ENCODE results near the gene UCHL1. TPM values are rescaled to one million over a fixed set of nuclear protein-coding genes. Genes with fewer than 3 reads are reported as not detected.

Gene UCHL1
- total RNA-seq, 4 donors from 2014 or later, result 7.0 to 61.1 (median 19.0) TPM

- TF ChIP-seq POLR2A (IDR thresholded peaks at IDR 0.05) (no peak), CTCF (IDR thresholded peaks at IDR 0.05) (no peak)
- no peak overlapping the region for H3K27ac ChIP-seq
- no peaks in the 10 kb centered on the region for H3K36me3 ChIP-seq
- no peaks in the 10 kb centered on the region for H3K27me3 ChIP-seq
- no peak for DNase-seq
- H3K4me1 ChIP-seq, result no peaks in the 10 kb centered on the region
- no peaks in the 10 kb centered on the region for H3K9me3 ChIP-seq
- no peak overlapping the region for H3K4me3 ChIP-seq
These were observed 31.1 kb downstream of the UCHL1 start for GRCh38 chr4:41287852-41288251.

- no peak overlapping the region for H3K4me3 ChIP-seq
- H3K27me3 ChIP-seq, result no peaks in the 10 kb centered on the region
- no peaks in the 10 kb centered on the region for H3K4me1 ChIP-seq
- no peak for DNase-seq
- no peak for TF ChIP-seq POLR2A (IDR thresholded peaks at IDR 0.05)
- no peak for TF ChIP-seq CTCF (IDR thresholded peaks at IDR 0.05)
- H3K36me3 ChIP-seq, result no peaks in the 10 kb centered on the region
- H3K9me3 ChIP-seq, result no peaks in the 10 kb centered on the region
- H3K27ac ChIP-seq, result no peak overlapping the region
These were observed 31.5 kb downstream of the UCHL1 start for GRCh38 chr4:41288254-41288653.

- no peak overlapping the region for H3K27ac ChIP-seq
- no peaks in the 10 kb centered on the region for H3K4me1 ChIP-seq
- TF ChIP-seq CTCF (IDR thresholded peaks at IDR 0.05) (no peak), POLR2A (IDR thresholded peaks at IDR 0.05) (no peak)
- H3K36me3 ChIP-seq, result no peaks in the 10 kb centered on the region
- H3K27me3 ChIP-seq, result no peaks in the 10 kb centered on the region
- H3K4me3 ChIP-seq, result no peak overlapping the region
- H3K9me3 ChIP-seq, result no peaks in the 10 kb centered on the region
- DNase-seq, result no peak
These were observed 33.8 kb downstream of the UCHL1 start for GRCh38 chr4:41290479-41290878.

DNA sequence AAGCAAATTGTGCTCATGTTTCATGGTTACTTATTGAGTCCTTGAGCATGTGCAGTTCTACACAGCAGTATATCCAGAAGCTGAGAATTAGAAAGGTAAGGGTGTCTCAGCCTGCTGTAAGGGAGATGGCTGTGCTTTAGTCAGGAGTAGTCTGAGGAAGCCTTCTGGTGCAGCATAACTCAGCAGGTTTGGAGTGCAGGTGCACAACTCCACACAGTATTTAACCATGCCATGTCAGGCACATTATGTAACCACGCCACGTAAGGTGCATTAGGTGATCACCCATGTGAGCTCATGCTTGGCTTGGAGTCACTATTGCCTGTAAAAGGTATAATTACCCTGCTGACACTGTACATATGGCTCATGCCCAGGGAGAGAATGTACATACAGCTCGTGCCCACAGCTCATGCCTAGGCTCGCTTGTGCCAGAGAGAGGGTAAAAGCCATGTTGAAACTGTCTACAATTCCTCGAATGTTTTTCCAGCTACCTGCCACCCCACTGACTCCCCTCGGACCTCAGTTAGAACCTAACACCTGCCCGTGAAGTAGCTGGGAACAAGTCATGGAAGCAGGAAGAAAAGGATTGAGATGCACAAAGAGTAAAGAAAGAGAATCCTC is 37.8 kb downstream of the UCHL1 start:
- Histone ChIP-seq H3K27me3 (no peaks in the 10 kb centered on the region), H3K9me3 (no peaks in the 10 kb centered on the region), H3K27ac (no peak overlapping the region), H3K4me3 (no peak overlapping the region), H3K4me1 (no peaks in the 10 kb centered on the region), H3K36me3 (no peaks in the 10 kb centered on the region)
- no peak for DNase-seq
- TF ChIP-seq POLR2A (IDR thresholded peaks at IDR 0.05) (no peak), CTCF (IDR thresholded peaks at IDR 0.05) (no peak)

- no peaks in the 10 kb centered on the region for H3K9me3 ChIP-seq
- no peak for DNase-seq
These were observed 40.3 kb downstream of the UCHL1 start for GRCh38 chr4:41296995-41297394.

More at GRCh38 chr4:41296995-41297394, 40.3 kb downstream of the UCHL1 start:
- H3K4me3 ChIP-seq, result no peak overlapping the region
- no peaks in the 10 kb centered on the region for H3K4me1 ChIP-seq
- H3K27me3 ChIP-seq, result no peaks in the 10 kb centered on the region
- no peak overlapping the region for H3K27ac ChIP-seq
- TF ChIP-seq POLR2A (IDR thresholded peaks at IDR 0.05), result no peak
- no peak for TF ChIP-seq CTCF (IDR thresholded peaks at IDR 0.05)
- H3K36me3 ChIP-seq, result no peaks in the 10 kb centered on the region

All from Peyer's patch (tissue), 4 donors.